Limb (tissue), 2 donors: ENCODE results near the gene MARCKSL1.
A peak's percentile ranks its signal among the peaks of the same experiment; 100 is the strongest.
"Not testable (repeated sequence)": the region's sequence is repeated elsewhere in the genome, so short reads cannot be mapped to it uniquely, and the experiment has no call there.

Source experiments
- DNase-seq, 2 donors: peaks; one replicate each; pipeline ENCODE4 v3.0.0-alpha.2; 2016; ENCODE audit errors: extremely low spot score in 2 of 2

Gene MARCKSL1

GRCh38 chr1:32335790-32336590 lies at the start of gene MARCKSL1:
Gene MARCKSL1 (minus strand): TSS chr1:32336233. CDS start chr1:32336033, 200 bp downstream.
- peak; percentile 81 to 94 for DNase-seq

- DNase-seq, result no peak
Measured at GRCh38 chr1:32380057-32380456, 44.0 kb upstream of the MARCKSL1 start.

- no peak for DNase-seq
Measured at GRCh38 chr1:32377541-32378220, 41.6 kb upstream of the MARCKSL1 start.

- DNase-seq, result no peak
Measured at GRCh38 chr1:32376199-32376598, 40.2 kb upstream of the MARCKSL1 start.

- DNase-seq, result no peak
Measured at GRCh38 chr1:32373996-32374592, 38.1 kb upstream of the MARCKSL1 start.

- DNase-seq, result no peak
Measured at GRCh38 chr1:32372149-32372756, 36.2 kb upstream of the MARCKSL1 start.

- no peak for DNase-seq
Measured at GRCh38 chr1:32367912-32368635, 32.0 kb upstream of the MARCKSL1 start.

- DNase-seq, result no peak
Measured at GRCh38 chr1:32365445-32365844, 29.4 kb upstream of the MARCKSL1 start.

- no peak for DNase-seq
Measured at GRCh38 chr1:32364836-32365235, 28.8 kb upstream of the MARCKSL1 start.

GRCh38 chr1:32363713-32364112 lies 27.7 kb upstream of the MARCKSL1 start:
- DNase-seq, result no peak

GRCh38 chr1:32362474-32363313 lies 26.7 kb upstream of the MARCKSL1 start, which contains the start of the genes FAM229A and TSSK3:
Gene FAM229A (minus strand): TSS chr1:32362485. CDS start chr1:32362091, 394 bp downstream.
Gene TSSK3 (plus strand): TSS chr1:32362539. CDS start chr1:32362702, 163 bp downstream.
- no peak for DNase-seq

GRCh38 chr1:32361674-32362473 lies 25.8 kb upstream of the MARCKSL1 start:
- DNase-seq, result peak; percentile 31 to 76

GRCh38 chr1:32361308-32361673 lies 25.3 kb upstream of the MARCKSL1 start:
- DNase-seq, result peak in 1 of 2 donors; percentile 55

GRCh38 chr1:32358435-32358834 lies 22.4 kb upstream of the MARCKSL1 start:
- no peak for DNase-seq

- no peak for DNase-seq
Measured at GRCh38 chr1:32357614-32358013, 21.6 kb upstream of the MARCKSL1 start.

GRCh38 chr1:32356478-32356877 lies 20.4 kb upstream of the MARCKSL1 start:
- no peak for DNase-seq

- not testable (repeated sequence) for DNase-seq
Measured at GRCh38 chr1:32355778-32356177, 19.7 kb upstream of the MARCKSL1 start.

- no peak for DNase-seq
Measured at GRCh38 chr1:32353886-32354570, 18.0 kb upstream of the MARCKSL1 start.

GRCh38 chr1:32353431-32353830 lies 17.4 kb upstream of the MARCKSL1 start:
- DNase-seq, result no peak
